Chondrocyte (in vitro differentiated cells): ENCODE measurements around the gene NAV2. TPM values are rescaled to one million over a fixed set of nuclear protein-coding genes. Genes with fewer than 3 reads are reported as not detected.

Source experiments
- DNase-seq: peaks from one replicate; pipeline ENCODE4 v3.0.0; 2021; ENCODE audit warnings: mixed read lengths, low spot score
- H3K27ac Mint-ChIP-seq: one replicate; pipeline ENCODE4 v1.8.0; 2021; ENCODE audit warnings: mild to moderate bottlenecking, moderate library complexity, mixed read lengths; ENCODE audit not compliant: unreplicated experiment
- H3K27me3 Mint-ChIP-seq: 2 replicates; pipeline ENCODE4 v1.8.0; 2021; ENCODE audit warnings: low read depth, mixed read lengths
- H3K36me3 Mint-ChIP-seq: 2 replicates; pipeline ENCODE4 v1.8.0; 2021; ENCODE audit warnings: low read depth, mixed read lengths
- H3K4me1 Mint-ChIP-seq: 2 replicates; pipeline ENCODE4 v1.8.0; 2021; ENCODE audit warnings: low read depth, mild to moderate bottlenecking, mixed read lengths
- H3K4me3 Mint-ChIP-seq: one replicate; pipeline ENCODE4 v1.8.0; 2021; ENCODE audit warnings: mild to moderate bottlenecking, moderate library complexity, mixed read lengths; ENCODE audit not compliant: unreplicated experiment
- H3K9me3 Mint-ChIP-seq: 2 replicates; pipeline ENCODE4 v1.8.0; 2021; ENCODE audit warnings: low read depth, mixed read lengths
- total RNA-seq: library from RNA; stranded (reverse); gene quantifications from 3 replicates; pipeline ENCODE4 v1.2.1, GENCODE V29; 2021
- TF ChIP-seq, protein P1 (sequence below): fragments of 200-600 bp; sonication (generic); IDR thresholded peaks from 2 replicates; pipeline ENCODE4 v1.5.0; 2021; ENCODE audit warnings: antibody characterized with exemption, mild to moderate bottlenecking, moderate library complexity

NAV2 gene
- total RNA-seq, 1 donor from 2014 or later, result 87.0 TPM

DNA sequence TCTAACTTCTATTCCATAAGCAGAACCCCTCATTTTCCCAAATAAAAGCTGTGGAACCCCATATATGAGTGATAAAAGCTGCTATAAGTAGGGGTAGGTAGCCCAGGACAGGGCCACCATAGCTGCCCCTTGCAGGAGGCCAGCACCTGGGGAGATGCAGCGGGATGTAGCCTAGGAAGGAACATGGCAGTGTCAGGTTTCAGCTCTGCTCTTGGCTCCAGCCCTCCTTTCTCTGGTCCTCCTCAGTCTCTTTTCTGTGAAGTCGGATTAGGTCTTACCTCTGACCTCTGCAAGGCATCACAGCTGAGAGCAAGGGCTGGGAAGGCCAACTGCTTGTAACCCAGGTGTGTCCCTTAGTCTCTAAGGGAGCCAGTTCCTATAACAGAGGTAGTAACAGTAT is 135.6 kb downstream of the NAV2 start:
- H3K9me3 Mint-ChIP-seq, result peaks cover 3% of the 10 kb centered on the region
- no peak overlapping the region for H3K27ac Mint-ChIP-seq
- no peaks in the 10 kb centered on the region for H3K27me3 Mint-ChIP-seq
- no peak for DNase-seq
- peaks cover 20% of the 10 kb centered on the region for H3K4me1 Mint-ChIP-seq
- H3K36me3 Mint-ChIP-seq, result peaks cover 14% of the 10 kb centered on the region
- no peak overlapping the region for H3K4me3 Mint-ChIP-seq
- TF ChIP-seq, protein P1, sequence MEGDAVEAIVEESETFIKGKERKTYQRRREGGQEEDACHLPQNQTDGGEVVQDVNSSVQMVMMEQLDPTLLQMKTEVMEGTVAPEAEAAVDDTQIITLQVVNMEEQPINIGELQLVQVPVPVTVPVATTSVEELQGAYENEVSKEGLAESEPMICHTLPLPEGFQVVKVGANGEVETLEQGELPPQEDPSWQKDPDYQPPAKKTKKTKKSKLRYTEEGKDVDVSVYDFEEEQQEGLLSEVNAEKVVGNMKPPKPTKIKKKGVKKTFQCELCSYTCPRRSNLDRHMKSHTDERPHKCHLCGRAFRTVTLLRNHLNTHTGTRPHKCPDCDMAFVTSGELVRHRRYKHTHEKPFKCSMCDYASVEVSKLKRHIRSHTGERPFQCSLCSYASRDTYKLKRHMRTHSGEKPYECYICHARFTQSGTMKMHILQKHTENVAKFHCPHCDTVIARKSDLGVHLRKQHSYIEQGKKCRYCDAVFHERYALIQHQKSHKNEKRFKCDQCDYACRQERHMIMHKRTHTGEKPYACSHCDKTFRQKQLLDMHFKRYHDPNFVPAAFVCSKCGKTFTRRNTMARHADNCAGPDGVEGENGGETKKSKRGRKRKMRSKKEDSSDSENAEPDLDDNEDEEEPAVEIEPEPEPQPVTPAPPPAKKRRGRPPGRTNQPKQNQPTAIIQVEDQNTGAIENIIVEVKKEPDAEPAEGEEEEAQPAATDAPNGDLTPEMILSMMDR, result no peak

DNA sequence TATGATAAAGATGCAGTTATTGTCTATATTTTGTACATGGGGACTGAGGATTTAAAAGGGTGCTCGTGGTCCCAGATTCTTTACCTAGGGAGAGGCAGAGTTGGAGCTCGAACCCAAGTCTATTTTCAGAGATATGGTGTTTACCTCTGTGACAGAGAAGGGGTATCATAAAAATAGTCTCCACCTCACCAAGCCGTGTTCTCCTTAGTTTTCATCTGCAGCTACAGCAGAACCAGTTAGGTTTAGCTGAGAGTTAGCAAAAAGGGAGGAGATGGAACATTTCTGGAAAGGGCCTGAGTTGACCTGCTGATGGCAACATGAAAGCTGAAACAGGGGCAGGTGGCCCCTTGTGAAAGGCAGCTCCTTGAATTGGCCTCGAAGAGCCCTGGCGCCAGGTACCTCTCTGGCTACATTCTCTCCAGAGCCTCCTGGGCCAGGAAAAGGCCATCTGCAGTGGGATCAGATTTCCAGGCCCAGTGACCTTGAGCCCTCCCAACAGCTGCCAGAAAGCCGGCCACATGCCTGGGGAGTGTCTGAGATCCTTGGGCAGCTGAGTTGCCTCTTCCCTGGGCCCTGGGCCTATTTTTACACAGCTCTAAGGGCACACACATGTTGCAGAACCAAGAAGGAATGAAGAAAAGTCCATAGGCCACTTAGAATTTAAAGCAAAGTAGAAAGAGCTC is 136.6 kb downstream of the NAV2 start:
- Mint-ChIP-seq H3K27me3 (no peaks in the 10 kb centered on the region), H3K27ac (no peak overlapping the region), H3K4me3 (no peak overlapping the region), H3K36me3 (peaks cover 14% of the 10 kb centered on the region), H3K9me3 (peaks cover 3% of the 10 kb centered on the region), H3K4me1 (peaks cover 20% of the 10 kb centered on the region)
- DNase-seq, result no peak
- TF ChIP-seq, protein P1, result no peak

DNA sequence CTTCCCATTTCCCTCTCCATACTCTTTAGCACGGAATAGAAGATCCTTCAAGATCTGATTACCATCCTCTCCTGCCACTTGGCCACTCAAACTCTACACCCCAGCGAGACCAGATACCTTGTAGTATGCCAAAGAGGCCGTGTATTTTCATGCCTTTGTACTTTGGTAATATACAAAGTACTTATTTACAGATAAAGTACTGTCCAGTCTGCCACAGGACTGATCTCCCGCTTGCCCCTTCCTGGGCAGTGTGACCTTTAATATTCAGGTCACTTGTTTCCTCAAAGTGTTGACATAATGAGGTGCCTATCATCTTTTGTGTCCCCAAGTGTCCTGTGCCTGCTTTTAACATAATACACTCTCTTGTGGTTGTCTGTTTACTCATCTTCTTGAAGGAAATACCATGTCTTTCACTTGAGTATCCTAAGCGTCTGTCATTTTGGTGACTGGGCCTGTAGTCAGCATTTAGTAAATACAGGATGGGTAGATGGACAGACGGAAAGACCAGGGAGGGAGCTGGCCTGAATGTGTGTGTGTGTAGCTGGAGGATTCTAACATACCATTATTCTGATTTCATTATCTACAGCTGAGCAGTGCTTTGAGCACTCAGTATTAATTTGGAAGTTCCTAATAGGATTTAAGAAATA is 137.4 kb downstream of the NAV2 start:
- H3K27me3 Mint-ChIP-seq, result no peaks in the 10 kb centered on the region
- peaks cover 20% of the 10 kb centered on the region for H3K4me1 Mint-ChIP-seq
- peaks cover 3% of the 10 kb centered on the region for H3K9me3 Mint-ChIP-seq
- TF ChIP-seq, protein P1, result no peak
- no peak for DNase-seq
- H3K4me3 Mint-ChIP-seq, result no peak overlapping the region
- peaks cover 10% of the 10 kb centered on the region for H3K36me3 Mint-ChIP-seq
- no peak overlapping the region for H3K27ac Mint-ChIP-seq

DNA sequence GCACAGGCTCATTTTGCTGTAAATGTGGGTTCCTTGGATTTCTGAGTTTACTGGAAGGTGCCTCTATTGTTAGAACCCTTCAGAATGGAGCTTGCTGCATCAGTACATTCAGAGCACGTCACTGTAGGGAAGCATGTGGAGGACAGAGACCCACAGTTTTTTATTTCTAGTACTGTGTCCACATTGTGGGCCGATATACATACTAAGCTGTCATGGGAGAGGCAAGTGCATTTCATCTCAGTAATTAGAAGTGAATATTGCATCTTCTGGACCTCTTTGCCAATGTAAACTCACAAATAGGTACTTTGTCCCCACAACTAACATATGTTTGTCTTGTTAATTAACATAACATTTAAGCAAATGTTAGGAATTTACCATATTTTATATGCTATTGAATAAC is 139.7 kb downstream of the NAV2 start:
- Mint-ChIP-seq H3K4me1 (peaks cover 12% of the 10 kb centered on the region), H3K36me3 (peaks cover 4% of the 10 kb centered on the region), H3K27me3 (no peaks in the 10 kb centered on the region), H3K9me3 (peaks cover 3% of the 10 kb centered on the region), H3K27ac (no peak overlapping the region), H3K4me3 (no peak overlapping the region)
- TF ChIP-seq, protein P1, result no peak
- no peak for DNase-seq

DNA sequence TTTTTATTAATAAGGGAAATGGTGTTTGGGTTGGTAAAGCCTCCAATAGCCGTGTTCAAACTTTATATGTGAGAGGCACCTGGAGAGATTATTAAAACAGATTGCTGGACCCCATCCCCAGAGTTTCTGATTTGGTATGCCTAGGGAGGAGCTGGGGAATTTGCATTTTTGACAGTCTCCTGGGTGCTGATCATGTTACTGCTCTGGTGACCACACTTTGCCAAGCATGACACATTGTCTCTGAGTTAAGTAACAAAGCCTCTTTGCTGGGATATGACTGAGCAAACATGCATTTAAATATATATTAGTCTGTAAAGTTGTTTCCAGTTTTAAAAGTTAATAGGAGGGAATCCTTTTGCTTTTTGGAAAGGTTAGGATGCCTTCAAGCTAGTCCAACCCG is 140.4 kb downstream of the NAV2 start:
- no peak for DNase-seq
- Mint-ChIP-seq H3K9me3 (peaks cover 3% of the 10 kb centered on the region), H3K36me3 (peaks cover 4% of the 10 kb centered on the region), H3K27ac (no peak overlapping the region), H3K4me1 (peaks cover 10% of the 10 kb centered on the region), H3K4me3 (no peak overlapping the region), H3K27me3 (no peaks in the 10 kb centered on the region)
- TF ChIP-seq, protein P1, result no peak
